GM20431 (cell line): ENCODE results near the gene EPC2.

Experiments used
- in situ Hi-C: fragments of 300-500 bp; cut with MseI, MboI; formaldehyde crosslinking; loops from one replicate; pipeline ENCODE4 v1.15.0; 2020; ENCODE audit warnings: low sequenced_read_pairs; ENCODE audit not compliant: unreplicated experiment

Gene EPC2

GRCh38 chr2:148643998-148644882 is at the start of gene EPC2:
Gene EPC2 (plus strand): TSS chr2:148644751. CDS start chr2:148645018, 267 bp downstream.
- in situ Hi-C loops = no loop called here

- in situ Hi-C loops = no loop called here
Observed at GRCh38 chr2:148596018-148596417, 48.5 kb upstream of the EPC2 start.

- in situ Hi-C loops = no loop called here
Observed at GRCh38 chr2:148599109-148599991, 45.2 kb upstream of the EPC2 start.

- in situ Hi-C loops = no loop called here
Observed at GRCh38 chr2:148602885-148603561, 41.5 kb upstream of the EPC2 start.

- in situ Hi-C loops = no loop called here
Observed at GRCh38 chr2:148603562-148603920, 41.0 kb upstream of the EPC2 start.

- in situ Hi-C loops = no loop called here
Observed at GRCh38 chr2:148604927-148605326, 39.6 kb upstream of the EPC2 start.

GRCh38 chr2:148607566-148607965 is 37.0 kb upstream of the EPC2 start:
- in situ Hi-C loops = no loop called here

- in situ Hi-C loops = no loop called here
Observed at GRCh38 chr2:148613231-148614013, 31.1 kb upstream of the EPC2 start.

- in situ Hi-C loops = no loop called here
Observed at GRCh38 chr2:148614014-148614321, 30.6 kb upstream of the EPC2 start.

GRCh38 chr2:148614322-148615049 is 30.1 kb upstream of the EPC2 start:
- in situ Hi-C loops = no loop called here

GRCh38 chr2:148615381-148615841 is 29.1 kb upstream of the EPC2 start:
- in situ Hi-C loops = no loop called here

- in situ Hi-C loops = no loop called here
Observed at GRCh38 chr2:148616662-148617061, 27.9 kb upstream of the EPC2 start.

- in situ Hi-C loops = no loop called here
Observed at GRCh38 chr2:148617219-148617618, 27.3 kb upstream of the EPC2 start.

- in situ Hi-C loops = no loop called here
Observed at GRCh38 chr2:148619560-148620195, 24.9 kb upstream of the EPC2 start.

GRCh38 chr2:148622366-148622765 is 22.2 kb upstream of the EPC2 start:
- in situ Hi-C loops = no loop called here

- in situ Hi-C loops = no loop called here
Observed at GRCh38 chr2:148623086-148623485, 21.5 kb upstream of the EPC2 start.

GRCh38 chr2:148627224-148627623 is 17.3 kb upstream of the EPC2 start:
- in situ Hi-C loops = no loop called here

- in situ Hi-C loops = no loop called here
Observed at GRCh38 chr2:148634749-148635148, 9.8 kb upstream of the EPC2 start.

- in situ Hi-C loops = no loop called here
Observed at GRCh38 chr2:148638543-148638942, 6.0 kb upstream of the EPC2 start.
